Tibial nerve (tissue), 3 donors: ENCODE measurements around the gene CLDN12.

Experiments
- CTCF ChIP-seq, 5 experiments: fragments of 200-600 bp in 3 of 5; fragments of 450-650 bp in 2 of 5; sonication (generic) in 3 of 5; IDR thresholded peaks; one replicate each; pipeline ENCODE4 v1.5.1; 2016 to 2019; ENCODE audit warnings: antibody characterized with exemption in 5 of 5, mild to moderate bottlenecking in 3 of 5, moderate library complexity in 2 of 5
- POLR2A ChIP-seq, 2 donors: fragments of 450-650 bp; IDR thresholded peaks; one replicate each; pipeline ENCODE4 v1.6.1; 2017; ENCODE audit warnings: antibody characterized with exemption in 2 of 2, mild to moderate bottlenecking in 2 of 2, moderate library complexity in 2 of 2

GRCh38 chr7:90387470-90388240, 15.6 kb upstream of the CLDN12 start:
- TF ChIP-seq CTCF (IDR thresholded peaks at IDR 0.05) (no peak), POLR2A (IDR thresholded peaks at IDR 0.05) (no peak)
